ENCODE data around the gene NLRP4. TPM values are rescaled to one million over a fixed set of nuclear protein-coding genes. Genes with fewer than 3 reads are reported as not detected.
"Not testable (repeated sequence)": the region's sequence is repeated elsewhere in the genome, so short reads cannot be mapped to it uniquely, and the experiment has no call there.

The NLRP4 gene
- total RNA-seq, 6 experiments from 2014 or later, result not detected

GRCh38 chr19:55923556-55923955 is 87.2 kb downstream of the NLRP4 start:
- H3K4me1 ChIP-seq, result no peaks in the 10 kb centered on the region
- 34% methylated on average over 4 of the region's 5 CpGs for WGBS (ENCODE audit: insufficient coverage, low coverage, low lambda C conversion rate, missing lambda C conversion rate)
- no peaks in the 10 kb centered on the region for H3K27me3 ChIP-seq
- H3K4me3 ChIP-seq, result no peak overlapping the region
- ATAC-seq (no peak), DNase-seq (no peak)
- intact Hi-C loops (cut with DNase I), result no loop called here
- H3K9me3 ChIP-seq, result no peaks in the 10 kb centered on the region
- no peak for TF ChIP-seq POLR2A (IDR thresholded peaks at IDR 0.05)
- no peak for TF ChIP-seq CTCF (IDR thresholded peaks at IDR 0.05)
- H3K36me3 ChIP-seq, result no peaks in the 10 kb centered on the region
- H3K27ac ChIP-seq, result no peak overlapping the region

- H3K4me3 ChIP-seq, result no peak overlapping the region
- intact Hi-C loops (cut with DNase I), result no loop called here
- no peaks in the 10 kb centered on the region for H3K36me3 ChIP-seq
- ATAC-seq, result no peak
- DNase-seq, result no peak
- no peak overlapping the region for H3K27ac ChIP-seq
- no peaks in the 10 kb centered on the region for H3K27me3 ChIP-seq
- WGBS (ENCODE audit: insufficient coverage, low coverage, low lambda C conversion rate, missing lambda C conversion rate), result 39% methylated on average over 7 of the region's 8 CpGs
- H3K4me1 ChIP-seq, result no peaks in the 10 kb centered on the region
- TF ChIP-seq POLR2A (IDR thresholded peaks at IDR 0.05) (no peak), CTCF (IDR thresholded peaks at IDR 0.05) (no peak)
- H3K9me3 ChIP-seq, result no peaks in the 10 kb centered on the region
Observed at GRCh38 chr19:55927991-55928390, 91.7 kb downstream of the NLRP4 start.

- H3K4me1 ChIP-seq; ATAC-seq; H3K36me3 ChIP-seq; DNase-seq; intact Hi-C loops (cut with DNase I); H3K4me3 ChIP-seq; H3K27ac ChIP-seq; H3K27me3 ChIP-seq; H3K9me3 ChIP-seq: not testable (repeated sequence)
- 49% methylated on average over 5 of the region's 5 CpGs for WGBS (ENCODE audit: insufficient coverage, low coverage, low lambda C conversion rate, missing lambda C conversion rate)
Observed at GRCh38 chr19:55929258-55929657, 92.9 kb downstream of the NLRP4 start.

- no peak for TF ChIP-seq CTCF (IDR thresholded peaks at IDR 0.05)
- no peak for TF ChIP-seq POLR2A (IDR thresholded peaks at IDR 0.05)
- Histone ChIP-seq H3K4me3 (no peak overlapping the region), H3K36me3 (no peaks in the 10 kb centered on the region), H3K4me1 (no peaks in the 10 kb centered on the region), H3K27me3 (no peaks in the 10 kb centered on the region), H3K9me3 (no peaks in the 10 kb centered on the region), H3K27ac (no peak overlapping the region)
- DNase-seq (no peak), ATAC-seq (no peak)
- 53% methylated on average over 9 of the region's 14 CpGs for WGBS (ENCODE audit: insufficient coverage, low coverage, low lambda C conversion rate, missing lambda C conversion rate)
- intact Hi-C loops (cut with DNase I), result no loop called here
Observed at GRCh38 chr19:55930996-55931515, 94.7 kb downstream of the NLRP4 start.

Other genes starting within 250 kb of the NLRP4 start
- 10 to 100 TPM in 1 of 6 experiments, 1 to 10 TPM in 5; 3.0 to 13.1 (median 5.1) TPM for gene FIZ1, start 237.0 kb upstream of the NLRP4 start, total RNA-seq
- gene ZNF524, start 236.3 kb upstream of the NLRP4 start, total RNA-seq, result 10 to 100 TPM in 4 of 6 experiments, 1 to 10 TPM in 2; 8.2 to 21.0 (median 11.3) TPM
- gene ZNF865, start 230.9 kb upstream of the NLRP4 start, total RNA-seq, result 1 to 10 TPM; 4.2 to 6.0 (median 4.7) TPM
- gene ZNF784, start 212.0 kb upstream of the NLRP4 start, total RNA-seq, result 1 to 10 TPM; 2.9 to 5.5 (median 4.1) TPM
- 10 to 100 TPM in 1 of 6 experiments, 1 to 10 TPM in 5; 5.4 to 11.6 (median 6.5) TPM for gene ZNF580, start 195.5 kb upstream of the NLRP4 start, total RNA-seq
- 1 to 10 TPM; 2.7 to 7.3 (median 5.1) TPM for gene ZNF581, start 192.9 kb upstream of the NLRP4 start, total RNA-seq
- 10 to 100 TPM in 3 of 6 experiments, 1 to 10 TPM in 3; 6.1 to 19.7 (median 9.8) TPM for gene CCDC106, start 188.3 kb upstream of the NLRP4 start, total RNA-seq
- gene U2AF2, start 181.5 kb upstream of the NLRP4 start, total RNA-seq, result 10 to 100 TPM; 55.1 to 75.6 (median 63.5) TPM
- gene EPN1, start 161.3 kb upstream of the NLRP4 start, total RNA-seq, result 100 to 1,000 TPM in 5 of 6 experiments, 10 to 100 TPM in 1; 88.9 to 162 (median 107) TPM
- gene NLRP9, start 98.1 kb upstream of the NLRP4 start, total RNA-seq, result not detected
- gene RFPL4A, start 77.4 kb upstream of the NLRP4 start, total RNA-seq, result under 1 TPM in 4 of 6 experiments, not detected in 2; 0.31 to 0.99 (median 0.39) TPM
- under 1 TPM in 2 of 6 experiments, not detected in 4; 0.57 to 0.79 TPM for gene RFPL4AL1, start 67.4 kb upstream of the NLRP4 start, total RNA-seq
- under 1 TPM; 0.22 to 0.92 (median 0.25) TPM for gene NLRP11, start 4.5 kb upstream of the NLRP4 start, total RNA-seq
- gene NLRP13, start 95.8 kb downstream of the NLRP4 start, total RNA-seq, result not detected
- not detected for gene NLRP8, start 111.3 kb downstream of the NLRP4 start, total RNA-seq
- not detected for gene NLRP5, start 150.2 kb downstream of the NLRP4 start, total RNA-seq

All from right lobe of liver (tissue), 6 donors.